ENCODE results near the gene ASGR1. TPM values are rescaled to one million over a fixed set of nuclear protein-coding genes. Genes with fewer than 3 reads are reported as not detected.

ASGR1 gene
- total and polyA plus RNA-seq, 3 donors from 2014 or later = 11.5 to 21.3 (median 19.1) TPM

DNA sequence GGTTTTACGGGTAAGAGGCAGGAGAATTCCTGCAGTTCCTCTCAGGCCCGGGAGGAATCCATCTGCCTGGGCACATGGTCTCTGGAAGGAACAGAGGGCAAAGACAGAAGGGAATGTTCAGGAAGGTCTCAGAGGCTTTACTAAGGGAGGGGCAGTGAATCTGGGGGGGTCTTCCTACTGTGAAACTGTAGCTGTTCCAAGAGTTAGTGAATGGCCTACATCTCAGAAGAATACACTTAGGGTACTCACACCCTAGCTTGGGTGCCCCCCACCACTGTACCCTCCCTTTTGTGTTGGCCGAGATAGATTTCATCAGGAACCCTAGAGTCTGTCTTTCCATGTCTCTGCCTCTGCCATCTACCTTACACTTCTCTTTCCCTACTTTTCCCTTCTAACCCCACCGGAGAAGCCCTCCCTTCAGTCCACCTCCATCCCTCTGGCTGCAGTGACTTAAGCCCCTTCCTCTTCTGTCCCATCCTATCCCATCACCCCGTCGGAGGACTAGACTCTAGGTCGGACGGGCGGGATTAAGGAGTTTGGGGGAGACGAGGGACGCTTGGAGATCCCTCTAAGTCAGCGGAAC lies 40.1 kb upstream of the ASGR1 start:
- intact Hi-C loops (cut with DNase I; ENCODE audit: low total_unique reads) = no loop called here
- H3K4me3 ChIP-seq = peak overlapping the region; percentile 66 to 86
- peaks cover 30% of the 10 kb centered on the region for H3K4me1 ChIP-seq
- no peak for TF ChIP-seq POLR2A (IDR thresholded peaks at IDR 0.05)
- no peak for TF ChIP-seq CTCF (IDR thresholded peaks at IDR 0.05)
- no peaks in the 10 kb centered on the region for H3K36me3 ChIP-seq (ENCODE audit: low read depth, missing control alignments)
- no peaks in the 10 kb centered on the region for H3K27me3 ChIP-seq
- WGBS, 2 donors = 15 to 19% methylated on average over 10 to 12 of the region's 12 CpGs
- H3K27ac ChIP-seq = peak overlapping the region; percentile 84 to 89
- H3K9me3 ChIP-seq = no peaks in the 10 kb centered on the region
- no peak for DNase-seq

- Histone ChIP-seq H3K4me1 (peaks cover 35% of the 10 kb centered on the region), H3K27me3 (no peaks in the 10 kb centered on the region), H3K36me3 (ENCODE audit: low read depth, missing control alignments) (no peaks in the 10 kb centered on the region), H3K9me3 (no peaks in the 10 kb centered on the region), H3K27ac (peak overlapping the region; percentile 84 to 89), H3K4me3 (no peak overlapping the region)
- TF ChIP-seq CTCF (IDR thresholded peaks at IDR 0.05) = no peak
- WGBS, 2 donors = 65 to 67% methylated on average over 6 of the region's 6 CpGs
- no peak for DNase-seq
- intact Hi-C loops (cut with DNase I; ENCODE audit: low total_unique reads) = no loop called here
Measured at GRCh38 chr17:7218758-7219157, 39.6 kb upstream of the ASGR1 start.

- intact Hi-C loops (cut with DNase I; ENCODE audit: low total_unique reads) = no loop called here
- Histone ChIP-seq H3K4me1 (peaks cover 38% of the 10 kb centered on the region), H3K27ac (peak overlapping the region in 1 of 2 donors; percentile 82), H3K27me3 (no peaks in the 10 kb centered on the region), H3K4me3 (no peak overlapping the region), H3K9me3 (no peaks in the 10 kb centered on the region), H3K36me3 (ENCODE audit: low read depth, missing control alignments) (no peaks in the 10 kb centered on the region)
- 66 to 72% methylated on average over 5 to 6 of the region's 6 CpGs for WGBS, 2 donors
- TF ChIP-seq CTCF (IDR thresholded peaks at IDR 0.05) = no peak
- TF ChIP-seq POLR2A (IDR thresholded peaks at IDR 0.05) = no peak
- DNase-seq = no peak
Measured at GRCh38 chr17:7218166-7218565, 39.0 kb upstream of the ASGR1 start.

DNA sequence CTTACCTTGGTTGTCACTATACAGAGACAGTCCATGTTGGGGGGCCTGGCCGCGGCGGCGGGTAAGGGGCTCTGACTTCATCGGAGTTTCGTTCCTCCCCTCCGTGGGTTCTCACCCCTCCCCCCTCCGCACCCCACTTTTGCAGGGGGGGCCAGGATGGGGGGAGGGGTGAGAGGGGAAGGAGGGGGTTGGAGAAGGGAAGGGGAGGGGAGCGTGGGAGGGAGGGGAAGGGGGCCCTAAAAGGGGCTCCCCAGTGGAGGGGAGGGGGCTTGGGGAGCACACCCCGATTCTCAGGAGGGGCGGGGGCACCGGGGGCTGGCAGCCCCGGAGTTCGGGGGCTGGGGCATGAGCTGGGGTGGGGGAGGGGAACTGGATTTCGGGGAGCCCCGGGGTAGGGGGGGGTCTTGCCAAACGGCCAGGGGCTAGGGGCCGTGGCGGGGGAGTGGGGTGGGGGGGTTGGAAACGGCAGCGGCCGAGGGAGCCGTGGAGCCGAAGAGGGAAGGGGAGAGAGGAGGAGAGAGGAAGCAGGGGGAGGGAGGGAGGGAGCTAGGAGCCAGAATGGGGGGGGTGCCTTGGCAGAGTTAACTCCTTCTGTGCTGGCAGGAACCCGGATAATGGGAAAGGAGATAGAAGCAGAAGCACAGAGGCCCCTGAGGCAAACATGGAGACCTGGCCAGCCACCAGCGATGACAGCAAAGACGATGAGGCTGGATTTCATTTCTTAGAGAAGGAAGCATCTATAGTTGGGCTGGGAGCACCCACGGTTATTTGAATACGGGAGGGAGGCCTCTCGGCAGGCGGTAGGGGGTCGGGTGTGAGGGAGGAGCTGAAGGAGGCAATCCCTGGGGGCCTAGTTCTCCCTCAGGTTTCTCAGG lies 38.2 kb upstream of the ASGR1 start:
- peak; percentile 54 for DNase-seq
- TF ChIP-seq POLR2A (IDR thresholded peaks at IDR 0.05) (no peak), CTCF (IDR thresholded peaks at IDR 0.05) (no peak)
- no peaks in the 10 kb centered on the region for H3K9me3 ChIP-seq
- no peaks in the 10 kb centered on the region for H3K27me3 ChIP-seq
- 11 to 25% methylated on average over 20 to 30 of the region's 32 CpGs for WGBS, 2 donors
- peak overlapping the region; percentile 26 to 45 for H3K4me3 ChIP-seq
- H3K36me3 ChIP-seq (ENCODE audit: low read depth, missing control alignments) = no peaks in the 10 kb centered on the region
- peak overlapping the region; percentile 70 to 82 for H3K27ac ChIP-seq
- intact Hi-C loops (cut with DNase I; ENCODE audit: low total_unique reads) = no loop called here
- peaks cover 38% of the 10 kb centered on the region for H3K4me1 ChIP-seq

Data from testis (tissue), 3 donors.